MM.1S (cell line): ENCODE data around the gene INPP4B.

Experiments used
- DNase-seq: peaks from one replicate; pipeline ENCODE4 v3.0.0-alpha.2; 2015
- H2AFZ ChIP-seq: fragments of 300-600 bp; sonication (generic); 2 replicates; pipeline ENCODE4 v1.6.0; 2016; ENCODE audit warnings: antibody characterized with exemption, low read length
- H3F3A ChIP-seq: fragments of 300-600 bp; sonication (generic); 2 replicates; pipeline ENCODE4 v1.6.1; 2016; ENCODE audit warnings: mild to moderate bottlenecking, antibody characterized with exemption, low read length, moderate library complexity, mixed read lengths; ENCODE audit not compliant: insufficient read depth
- H3K27ac ChIP-seq: fragments of 300-600 bp; sonication (generic); 2 replicates; pipeline ENCODE4 v1.5.1; 2016; ENCODE audit warnings: mild to moderate bottlenecking, low read length
- H3K27me3 ChIP-seq: fragments of 300-600 bp; sonication (generic); replicated peaks from 2 replicates; pipeline ENCODE4 v1.6.0; 2016; ENCODE audit warnings: low read length; ENCODE audit not compliant: insufficient read depth
- H3K36me3 ChIP-seq: fragments of 300-600 bp; sonication (generic); replicated peaks from 2 replicates; pipeline ENCODE4 v1.6.1; 2016; ENCODE audit warnings: mild to moderate bottlenecking, low read length, mixed read lengths; ENCODE audit not compliant: insufficient read depth
- H3K4me1 ChIP-seq: fragments of 300-600 bp; sonication (generic); 2 replicates; pipeline ENCODE4 v1.6.1; 2016; ENCODE audit warnings: low read length, mixed read lengths
- H3K4me2 ChIP-seq: fragments of 300-600 bp; sonication (generic); 2 replicates; pipeline ENCODE4 v1.6.0; 2016; ENCODE audit warnings: low read depth, low read length
- H3K4me3 ChIP-seq: fragments of 300-600 bp; sonication (generic); 2 replicates; pipeline ENCODE4 v1.5.1; 2016; ENCODE audit warnings: low read length, mixed read lengths
- H3K79me2 ChIP-seq: fragments of 300-600 bp; sonication (generic); 2 replicates; pipeline ENCODE4 v1.6.1; 2016; ENCODE audit warnings: mixed run types, low read length, mixed read lengths
- H3K9ac ChIP-seq: fragments of 300-600 bp; sonication (generic); 2 replicates; pipeline ENCODE4 v1.6.1; 2016; ENCODE audit warnings: low read length, mixed read lengths
- H3K9me2 ChIP-seq: fragments of 300-600 bp; sonication (generic); replicated peaks from 2 replicates; pipeline ENCODE4 v1.6.1; 2016; ENCODE audit warnings: mild to moderate bottlenecking, low read length, mixed read lengths; ENCODE audit not compliant: insufficient read depth
- H3K9me3 ChIP-seq: fragments of 300-600 bp; sonication (generic); replicated peaks from 2 replicates; pipeline ENCODE4 v1.6.1; 2016; ENCODE audit warnings: mild to moderate bottlenecking, low read length, mixed read lengths; ENCODE audit not compliant: insufficient read depth
- H4K20me1 ChIP-seq: fragments of 300-600 bp; sonication (generic); 2 replicates; pipeline ENCODE4 v1.6.1; 2016; ENCODE audit warnings: mild to moderate bottlenecking, low read length, moderate library complexity, mixed read lengths; ENCODE audit not compliant: insufficient read depth
- CTCF ChIP-seq: fragments of 300-600 bp; sonication (generic); IDR thresholded peaks from 2 replicates; pipeline ENCODE4 v1.5.1; 2016; ENCODE audit warnings: antibody characterized with exemption, low read length, mixed read lengths
- EZH2 ChIP-seq: fragments of 300-600 bp; sonication (generic); optimal IDR thresholded peaks from 2 replicates; pipeline ENCODE3; 2017; ENCODE audit warnings: low read depth, mild to moderate bottlenecking, antibody characterized with exemption, low read length, mixed read lengths
- EZH2phosphoT487 ChIP-seq: fragments of 300-600 bp; sonication (generic); IDR thresholded peaks from 2 replicates; pipeline ENCODE4 v1.6.1; 2018; ENCODE audit warnings: antibody characterized with exemption, low read length

The INPP4B gene

DNA sequence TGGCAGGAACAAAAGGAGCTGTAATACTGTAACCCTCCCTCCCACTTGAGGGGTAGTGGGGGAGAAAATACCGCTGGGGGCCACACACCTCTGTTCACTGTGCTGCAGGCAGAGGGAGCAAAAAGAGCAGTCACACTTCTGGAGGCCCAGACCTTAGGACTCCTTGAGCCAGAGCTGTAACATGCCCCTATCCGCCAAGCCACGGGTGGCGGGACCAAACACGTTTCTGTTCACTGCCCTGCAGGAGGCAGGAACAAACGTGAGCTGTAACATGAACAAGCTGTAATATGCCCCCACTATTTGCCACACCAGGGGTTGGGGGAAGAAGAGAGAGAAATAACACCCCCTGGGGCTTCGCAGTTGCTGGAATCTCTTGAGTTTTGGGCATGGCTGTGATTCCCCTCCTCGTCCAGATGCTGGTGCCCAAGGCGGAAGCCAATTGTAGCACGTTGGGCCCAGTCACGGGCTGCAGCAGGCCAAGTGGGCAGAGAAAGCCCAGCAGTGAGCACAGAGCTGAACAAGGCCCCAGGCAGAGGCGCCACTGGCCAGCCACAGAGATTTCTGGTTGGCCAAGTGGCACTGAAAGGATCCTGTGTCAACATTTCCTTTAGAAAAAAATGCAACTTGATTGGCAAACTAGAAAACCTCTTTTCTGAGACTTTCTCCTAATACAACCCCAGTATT is 509.7 kb downstream of the INPP4B start:
- H3K36me3 ChIP-seq: no peaks in the 10 kb centered on the region
- H3K79me2 ChIP-seq: no peaks in the 10 kb centered on the region
- no peaks in the 10 kb centered on the region for H3K27me3 ChIP-seq
- no peak for TF ChIP-seq CTCF
- TF ChIP-seq EZH2phosphoT487: no peak
- no peak for TF ChIP-seq EZH2
- H3F3A ChIP-seq: no peaks in the 10 kb centered on the region
- no peak overlapping the region for H3K9ac ChIP-seq
- no peaks in the 10 kb centered on the region for H4K20me1 ChIP-seq
- no peak overlapping the region for H2AFZ ChIP-seq
- H3K27ac ChIP-seq: no peak overlapping the region
- H3K9me2 ChIP-seq: no peaks in the 10 kb centered on the region
- no peak overlapping the region for H3K4me3 ChIP-seq
- no peak for DNase-seq
- H3K9me3 ChIP-seq: no peaks in the 10 kb centered on the region
- H3K4me2 ChIP-seq: no peak overlapping the region
- H3K4me1 ChIP-seq: no peaks in the 10 kb centered on the region

- Histone ChIP-seq H3K4me3 (no peak overlapping the region), H3K27ac (no peak overlapping the region), H3K79me2 (no peaks in the 10 kb centered on the region), H3K4me2 (no peak overlapping the region), H3K9me2 (no peaks in the 10 kb centered on the region), H3K4me1 (no peaks in the 10 kb centered on the region), H2AFZ (no peak overlapping the region), H3F3A (no peaks in the 10 kb centered on the region), H3K9ac (no peak overlapping the region), H4K20me1 (no peaks in the 10 kb centered on the region), H3K9me3 (no peaks in the 10 kb centered on the region), H3K36me3 (no peaks in the 10 kb centered on the region), H3K27me3 (no peaks in the 10 kb centered on the region)
- TF ChIP-seq EZH2phosphoT487 (no peak), CTCF (no peak), EZH2 (no peak)
- DNase-seq: no peak
Observed at GRCh38 chr4:142334931-142335330, 511.2 kb downstream of the INPP4B start.

DNA sequence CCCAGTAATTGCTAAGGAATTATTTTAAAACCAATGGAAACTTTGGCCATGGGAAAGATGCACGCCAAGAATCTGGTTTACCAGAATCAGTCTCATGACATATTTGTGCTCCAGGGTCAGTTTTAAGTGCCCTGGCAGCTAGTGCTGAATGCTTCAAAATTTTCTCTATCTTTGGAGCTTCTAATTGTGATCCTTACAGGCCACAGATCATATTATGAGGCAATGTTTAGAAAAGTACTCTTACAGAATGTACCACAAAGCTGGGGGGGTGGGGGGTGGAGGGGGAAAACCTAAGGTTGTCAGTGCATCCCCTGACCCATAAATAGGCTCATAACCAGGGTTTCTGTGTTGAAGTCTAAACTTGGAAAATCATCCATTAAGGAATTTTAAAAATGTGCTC is 514.5 kb downstream of the INPP4B start:
- Histone ChIP-seq H3K9ac (no peak overlapping the region), H3K4me2 (no peak overlapping the region), H3K9me2 (no peaks in the 10 kb centered on the region), H3K36me3 (no peaks in the 10 kb centered on the region), H4K20me1 (no peaks in the 10 kb centered on the region), H3F3A (no peaks in the 10 kb centered on the region), H3K4me1 (no peaks in the 10 kb centered on the region), H3K27ac (no peak overlapping the region), H3K9me3 (no peaks in the 10 kb centered on the region), H3K79me2 (no peaks in the 10 kb centered on the region), H3K27me3 (0 out of 2 replicates have a peak, but pooled peaks cover 7% of the 10 kb centered on the region), H2AFZ (no peak overlapping the region), H3K4me3 (no peak overlapping the region)
- DNase-seq: no peak
- TF ChIP-seq EZH2 (no peak), EZH2phosphoT487 (no peak), CTCF (no peak)
